AG09309 (cell line): ENCODE measurements around the gene RAB43.

ENCODE experiments used
- DNase-seq: peaks from one replicate; pipeline ENCODE4 v3.0.0-alpha.2; 2010; ENCODE audit warnings: low read depth
- H3K4me3 ChIP-seq: 2 replicates; pipeline ENCODE4 v1.5.1; 2011; ENCODE audit warnings: mild to moderate bottlenecking, low read depth, low read length, moderate library complexity; ENCODE audit not compliant: control insufficient read depth
- CTCF ChIP-seq: IDR thresholded peaks from 2 replicates; pipeline ENCODE4 v1.5.1; 2011; ENCODE audit warnings: mild to moderate bottlenecking, low read depth, low read length, inconsistent platforms; ENCODE audit not compliant: insufficient read depth, control insufficient read depth; ENCODE audit errors: missing control alignments

Gene RAB43

GRCh38 chr3:129130291-129130813, 8.7 kb upstream of the RAB43 start:
- no peak overlapping the region for H3K4me3 ChIP-seq
- DNase-seq: no peak
- TF ChIP-seq CTCF: no peak

GRCh38 chr3:129128357-129129155, 7.0 kb upstream of the RAB43 start:
- no peak for TF ChIP-seq CTCF
- H3K4me3 ChIP-seq: no peak overlapping the region
- no peak for DNase-seq

- no peak for TF ChIP-seq CTCF
- DNase-seq: no peak
- no peak overlapping the region for H3K4me3 ChIP-seq
Measured at GRCh38 chr3:129126726-129127280, 5.2 kb upstream of the RAB43 start.

- no peak for TF ChIP-seq CTCF
- no peak for DNase-seq
- no peak overlapping the region for H3K4me3 ChIP-seq
Measured at GRCh38 chr3:129123314-129124060, 1.9 kb upstream of the RAB43 start.

GRCh38 chr3:129122412-129123011, 908 bp upstream of the RAB43 start:
- no peak for TF ChIP-seq CTCF

GRCh38 chr3:129121016-129121791, 400 bp downstream of the RAB43 start:
- no peak for DNase-seq
- TF ChIP-seq CTCF: no peak
- peak overlapping the region; percentile 84 for H3K4me3 ChIP-seq

More at GRCh38 chr3:129122412-129123011, 908 bp upstream of the RAB43 start:
- DNase-seq: no peak
- H3K4me3 ChIP-seq: no peak overlapping the region
